ENCODE measurements around the gene TBC1D22A. TPM values are rescaled to one million over a fixed set of nuclear protein-coding genes. Genes with fewer than 3 reads are reported as not detected.
A peak's percentile ranks its signal among the peaks of the same experiment; 100 is the strongest.

TBC1D22A gene
- total RNA-seq, 6 experiments from 2014 or later: 10.9 to 18.1 (median 14.0) TPM

DNA sequence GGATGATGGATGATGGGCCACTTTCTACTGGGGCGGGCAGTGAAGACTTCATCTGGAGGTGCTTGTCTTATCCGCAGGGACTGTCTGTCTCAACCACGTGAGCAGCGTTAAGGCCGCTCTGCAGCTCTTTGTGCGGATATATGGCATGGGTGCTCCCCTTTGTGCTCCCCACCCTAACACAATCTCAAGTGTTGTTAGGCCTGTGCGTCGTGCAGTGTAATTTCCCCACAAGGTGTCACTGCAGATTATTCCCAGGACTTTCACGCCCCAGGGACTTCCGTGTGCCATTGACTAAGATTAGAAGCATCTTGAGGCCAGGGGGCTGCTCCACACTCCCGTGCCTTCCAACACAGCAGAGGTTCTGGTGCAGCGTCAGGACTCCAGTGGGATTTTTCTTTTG is 65.3 kb downstream of the TBC1D22A start:
- ATAC-seq (no peak), DNase-seq (no peak)
- no peak for TF ChIP-seq POLR2A (IDR thresholded peaks at IDR 0.05)
- no peak overlapping the region for H3K27ac ChIP-seq
- intact Hi-C loops (cut with DNase I): no loop called here
- no peaks in the 10 kb centered on the region for H3K36me3 ChIP-seq
- H3K4me3 ChIP-seq: no peak overlapping the region
- 95% methylated on average over 9 of the region's 12 CpGs for WGBS (ENCODE audit: insufficient coverage, low coverage, low lambda C conversion rate, missing lambda C conversion rate)
- peaks cover 0 to 4% (median 0%) of the 10 kb centered on the region in 4 donors for H3K4me1 ChIP-seq
- H3K27me3 ChIP-seq: no peaks in the 10 kb centered on the region
- no peaks in the 10 kb centered on the region for H3K9me3 ChIP-seq

DNA sequence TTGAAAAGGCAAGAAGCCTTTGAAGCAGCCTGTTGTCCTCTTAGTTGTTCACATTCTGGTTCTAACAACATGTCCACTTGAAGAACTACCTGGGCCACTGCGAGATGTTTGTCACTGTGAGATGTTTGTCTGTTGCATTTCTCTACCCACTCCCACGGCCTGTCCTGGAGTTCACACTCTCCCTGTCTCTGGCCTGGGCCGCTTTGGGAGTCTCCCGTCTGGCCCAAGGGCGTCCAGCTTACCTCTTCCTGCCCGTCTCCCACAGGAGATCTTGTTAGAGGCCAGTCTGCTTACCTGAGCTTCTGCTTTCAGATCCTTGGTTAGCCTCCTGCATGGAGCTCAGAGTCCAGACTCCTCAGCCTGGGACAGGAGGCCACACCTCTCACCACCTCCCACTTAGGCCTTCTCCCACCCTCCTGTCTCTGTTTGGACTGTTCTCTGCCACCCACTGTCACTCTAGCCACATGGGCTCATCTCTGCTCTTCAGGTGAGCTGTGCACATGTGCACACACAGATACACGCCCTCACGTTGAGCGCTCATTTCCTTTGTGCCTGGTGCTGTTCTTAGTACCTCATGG is 66.0 kb downstream of the TBC1D22A start:
- no peak overlapping the region for H3K27ac ChIP-seq
- H3K9me3 ChIP-seq: no peaks in the 10 kb centered on the region
- peaks cover 0 to 7% (median 0%) of the 10 kb centered on the region in 4 donors for H3K4me1 ChIP-seq
- no peaks in the 10 kb centered on the region for H3K36me3 ChIP-seq
- ATAC-seq (no peak), DNase-seq (no peak)
- H3K4me3 ChIP-seq: no peak overlapping the region
- WGBS (ENCODE audit: insufficient coverage, low coverage, low lambda C conversion rate, missing lambda C conversion rate): 83% methylated on average over 3 of the region's 9 CpGs
- intact Hi-C loops (cut with DNase I): no loop called here
- TF ChIP-seq, protein P1, sequence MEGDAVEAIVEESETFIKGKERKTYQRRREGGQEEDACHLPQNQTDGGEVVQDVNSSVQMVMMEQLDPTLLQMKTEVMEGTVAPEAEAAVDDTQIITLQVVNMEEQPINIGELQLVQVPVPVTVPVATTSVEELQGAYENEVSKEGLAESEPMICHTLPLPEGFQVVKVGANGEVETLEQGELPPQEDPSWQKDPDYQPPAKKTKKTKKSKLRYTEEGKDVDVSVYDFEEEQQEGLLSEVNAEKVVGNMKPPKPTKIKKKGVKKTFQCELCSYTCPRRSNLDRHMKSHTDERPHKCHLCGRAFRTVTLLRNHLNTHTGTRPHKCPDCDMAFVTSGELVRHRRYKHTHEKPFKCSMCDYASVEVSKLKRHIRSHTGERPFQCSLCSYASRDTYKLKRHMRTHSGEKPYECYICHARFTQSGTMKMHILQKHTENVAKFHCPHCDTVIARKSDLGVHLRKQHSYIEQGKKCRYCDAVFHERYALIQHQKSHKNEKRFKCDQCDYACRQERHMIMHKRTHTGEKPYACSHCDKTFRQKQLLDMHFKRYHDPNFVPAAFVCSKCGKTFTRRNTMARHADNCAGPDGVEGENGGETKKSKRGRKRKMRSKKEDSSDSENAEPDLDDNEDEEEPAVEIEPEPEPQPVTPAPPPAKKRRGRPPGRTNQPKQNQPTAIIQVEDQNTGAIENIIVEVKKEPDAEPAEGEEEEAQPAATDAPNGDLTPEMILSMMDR (IDR thresholded peaks at IDR 0.05): no peak
- no peak for TF ChIP-seq POLR2A (IDR thresholded peaks at IDR 0.05)
- H3K27me3 ChIP-seq: no peaks in the 10 kb centered on the region

DNA sequence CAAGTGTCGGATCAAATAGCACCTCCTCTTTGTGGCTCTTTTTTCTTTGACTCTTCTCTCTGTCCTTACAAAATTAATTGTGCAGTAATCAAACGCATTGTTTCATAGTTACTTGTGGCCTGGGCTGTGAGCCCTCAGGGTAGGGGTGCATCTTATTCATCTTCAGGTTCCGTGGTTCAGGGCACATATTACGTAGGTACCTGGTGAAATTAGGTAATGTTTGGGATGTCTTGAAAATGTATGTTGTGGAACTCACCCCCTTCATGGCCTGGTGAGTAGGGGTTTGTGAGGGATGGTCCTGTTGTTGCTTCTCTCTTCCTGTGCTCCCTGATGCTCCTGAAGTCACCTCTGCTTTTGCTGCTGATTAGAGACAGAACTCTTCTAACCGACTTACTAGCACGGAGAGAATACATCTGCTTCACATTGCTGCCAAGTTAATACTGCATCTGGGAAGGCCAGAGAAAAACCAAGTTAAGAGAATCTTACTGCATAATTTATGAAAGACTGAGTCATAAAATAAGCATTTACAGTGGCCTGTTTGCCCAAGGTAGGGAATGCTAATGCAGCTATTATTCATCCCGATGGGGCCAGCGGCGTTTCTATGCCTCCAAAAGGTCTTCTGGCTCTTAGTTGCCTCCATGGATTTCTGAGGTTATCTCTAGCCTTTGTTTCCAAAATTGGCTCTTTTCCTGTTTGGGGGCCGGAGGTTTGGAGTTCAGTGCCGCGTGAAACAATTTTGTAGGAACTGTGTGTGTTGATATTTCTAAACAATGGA is 66.9 kb downstream of the TBC1D22A start:
- Histone ChIP-seq H3K27ac (peak overlapping the region in 1 of 3 donors; percentile 39), H3K36me3 (no peaks in the 10 kb centered on the region), H3K4me3 (no peak overlapping the region), H3K4me1 (peaks cover 0 to 7% (median 0%) of the 10 kb centered on the region in 4 donors), H3K9me3 (no peaks in the 10 kb centered on the region), H3K27me3 (no peaks in the 10 kb centered on the region)
- DNase-seq: no peak
- intact Hi-C loops (cut with DNase I): no loop called here
- no peak for TF ChIP-seq POLR2A (IDR thresholded peaks at IDR 0.05)
- TF ChIP-seq, protein P1 (IDR thresholded peaks at IDR 0.05): no peak
- 69% methylated on average over 12 of the region's 12 CpGs for WGBS (ENCODE audit: insufficient coverage, low coverage, low lambda C conversion rate, missing lambda C conversion rate)
- peak in 3 of 4 donors; percentile 4 to 29 (median 21) for ATAC-seq

DNA sequence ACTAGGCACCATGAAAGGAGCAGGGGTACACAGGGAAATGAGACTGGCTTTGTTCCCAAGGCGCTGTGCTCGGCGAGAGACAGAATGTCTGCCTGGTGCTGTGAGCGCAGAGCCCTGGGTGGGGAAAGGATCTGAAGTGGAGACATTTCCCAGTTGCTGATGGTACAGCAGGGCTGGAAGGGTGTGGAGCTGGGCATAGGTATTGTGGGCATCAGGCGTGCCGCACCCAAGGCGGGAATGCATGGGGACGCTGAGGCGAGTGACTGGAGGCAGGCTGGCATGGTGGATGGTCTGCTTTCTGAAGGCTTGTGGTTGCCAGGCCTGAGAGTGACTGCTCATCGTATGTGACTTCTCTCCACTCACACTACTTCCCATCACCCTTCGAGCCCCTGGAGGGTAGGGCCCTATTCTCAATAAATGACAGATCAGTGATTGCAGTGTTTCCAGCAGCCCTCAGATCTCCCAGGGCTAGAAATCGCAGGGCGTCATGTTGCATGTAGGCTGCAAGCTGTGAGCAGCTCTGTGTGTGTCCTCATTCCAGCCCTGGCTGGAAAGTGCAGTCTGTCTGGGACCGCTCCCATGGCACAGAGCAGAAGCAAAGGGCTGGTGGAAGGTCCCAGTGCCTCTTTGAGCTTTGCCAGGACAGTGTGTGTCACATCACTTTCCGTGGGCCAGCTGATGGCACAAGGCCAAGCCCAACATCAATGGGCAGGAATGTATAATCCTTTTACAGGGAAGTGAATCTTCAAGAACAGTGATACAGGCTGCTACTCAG is 67.7 kb downstream of the TBC1D22A start:
- 61% methylated on average over 5 of the region's 15 CpGs for whole genome bisulfite sequencing (ENCODE audit: insufficient coverage, low coverage, low lambda C conversion rate, missing lambda C conversion rate)
- peak; percentile 28 to 58 (median 38) for ATAC-seq
- intact Hi-C loops (cut with DNase I): no loop called here

More for the DNA sequence above, 67.7 kb downstream of the TBC1D22A start:
- H3K9me3 ChIP-seq: no peaks in the 10 kb centered on the region
- H3K27ac ChIP-seq: peak overlapping the region in 1 of 3 donors; percentile 39
- no peak for TF ChIP-seq POLR2A (IDR thresholded peaks at IDR 0.05)
- TF ChIP-seq, protein P1 (IDR thresholded peaks at IDR 0.05): no peak
- no peaks in the 10 kb centered on the region for H3K27me3 ChIP-seq
- no peak overlapping the region for H3K4me3 ChIP-seq
- peak in 1 of 3 donors; percentile 72 for DNase-seq
- H3K36me3 ChIP-seq: no peaks in the 10 kb centered on the region
- peaks cover 0 to 7% (median 0%) of the 10 kb centered on the region in 4 donors for H3K4me1 ChIP-seq

All from right lobe of liver (tissue), 6 donors.